Putamen (tissue), 1 donor: Measurements from ENCODE around the gene TRIM67.
"Not testable (repeated sequence)": the region's sequence is repeated elsewhere in the genome, so short reads cannot be mapped to it uniquely, and the experiment has no call there.

Source experiments
- DNase-seq: peaks from one replicate; pipeline ENCODE4 v3.0.0-alpha.2; 2016; ENCODE audit warnings: low spot score

Gene TRIM67

DNA sequence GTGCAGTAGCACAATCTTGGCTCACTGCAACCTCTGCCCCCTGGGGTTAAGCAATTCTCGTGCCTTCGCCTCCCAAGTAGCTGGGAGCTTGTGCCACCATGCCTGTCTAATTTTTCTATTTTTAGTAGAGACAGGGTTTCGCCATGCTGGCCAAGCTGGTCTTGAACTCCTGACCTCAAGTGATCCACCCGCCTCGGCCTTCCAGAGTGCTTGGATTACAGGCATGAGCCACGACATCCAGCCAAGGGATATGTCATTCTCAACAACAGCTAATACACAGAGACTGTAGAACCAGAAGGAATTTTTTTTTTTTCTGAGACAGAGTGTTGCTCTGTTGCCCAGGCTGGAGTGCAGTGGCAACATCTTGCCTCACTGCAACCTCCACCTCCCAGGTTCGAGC is 3.7 kb upstream of the TRIM67 start:
- not testable (repeated sequence) for DNase-seq

DNA sequence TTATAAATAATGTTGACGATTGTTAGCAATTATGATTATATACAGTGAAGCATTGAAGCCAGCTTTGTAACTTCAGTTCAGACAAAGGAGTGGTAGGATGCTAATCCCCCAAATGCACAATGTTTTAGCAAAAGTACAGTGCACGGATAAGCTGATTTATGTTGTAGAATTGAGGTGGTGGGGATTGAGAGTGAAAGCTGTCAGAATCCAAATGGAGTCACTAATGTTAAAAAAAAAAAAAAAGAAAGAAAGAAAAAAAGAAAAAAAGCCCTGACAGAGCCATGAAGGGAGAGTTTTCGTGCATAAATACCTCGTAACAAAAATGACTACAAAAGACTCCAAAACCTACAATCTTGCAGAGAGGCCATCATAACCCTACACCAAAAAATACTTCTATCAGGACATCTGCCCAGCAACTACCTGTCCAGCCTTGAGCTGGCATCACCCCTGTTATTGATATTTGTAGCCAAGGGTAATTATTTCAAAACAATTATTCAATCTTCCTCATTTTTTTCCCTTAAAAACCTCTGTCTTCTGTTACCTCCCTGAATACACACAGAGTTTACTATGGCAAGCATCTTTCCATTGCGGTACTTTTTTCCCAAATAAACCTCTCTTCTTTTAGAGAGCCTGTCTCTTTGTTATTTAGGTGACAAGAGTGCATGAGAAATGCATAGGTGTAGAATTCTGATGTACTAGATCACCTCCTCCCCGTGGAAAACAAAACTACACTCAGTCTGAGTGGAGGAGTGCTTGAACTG is 2.5 kb upstream of the TRIM67 start:
- no peak for DNase-seq

- DNase-seq = no peak
Measured at GRCh38 chr1:231159963-231160761, 1.7 kb upstream of the TRIM67 start.

- DNase-seq = no peak
Measured at GRCh38 chr1:231160895-231161666, 777 bp upstream of the TRIM67 start.

GRCh38 chr1:231162297-231162969 is 575 bp downstream of the TRIM67 start:
- DNase-seq = no peak

DNA sequence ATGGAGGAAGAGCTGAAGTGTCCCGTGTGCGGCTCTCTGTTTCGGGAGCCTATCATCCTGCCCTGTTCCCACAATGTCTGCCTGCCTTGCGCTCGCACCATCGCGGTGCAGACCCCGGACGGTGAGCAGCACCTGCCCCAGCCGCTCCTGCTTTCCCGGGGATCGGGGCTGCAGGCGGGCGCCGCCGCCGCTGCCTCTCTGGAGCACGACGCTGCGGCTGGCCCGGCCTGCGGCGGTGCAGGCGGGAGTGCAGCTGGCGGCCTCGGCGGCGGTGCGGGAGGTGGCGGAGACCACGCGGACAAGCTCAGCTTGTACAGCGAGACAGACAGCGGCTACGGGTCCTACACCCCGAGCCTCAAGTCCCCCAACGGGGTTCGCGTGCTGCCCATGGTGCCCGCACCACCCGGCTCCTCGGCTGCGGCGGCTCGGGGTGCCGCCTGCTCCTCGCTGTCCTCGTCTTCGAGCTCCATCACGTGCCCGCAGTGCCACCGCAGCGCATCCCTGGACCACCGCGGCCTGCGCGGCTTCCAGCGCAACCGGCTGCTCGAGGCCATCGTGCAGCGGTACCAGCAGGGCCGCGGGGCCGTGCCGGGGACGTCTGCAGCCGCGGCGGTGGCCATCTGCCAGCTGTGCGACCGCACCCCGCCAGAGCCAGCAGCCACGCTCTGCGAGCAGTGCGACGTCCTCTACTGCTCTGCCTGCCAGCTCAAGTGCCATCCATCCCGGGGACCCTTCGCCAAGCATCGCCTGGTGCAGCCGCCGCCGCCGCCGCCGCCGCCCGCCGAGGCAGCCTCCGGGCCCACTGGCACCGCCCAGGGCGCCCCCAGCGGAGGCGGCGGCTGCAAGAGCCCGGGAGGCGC is 1.3 kb downstream of the TRIM67 start:
- DNase-seq = no peak

- DNase-seq = no peak
Measured at GRCh38 chr1:231163830-231164427, 2.1 kb downstream of the TRIM67 start.

DNA sequence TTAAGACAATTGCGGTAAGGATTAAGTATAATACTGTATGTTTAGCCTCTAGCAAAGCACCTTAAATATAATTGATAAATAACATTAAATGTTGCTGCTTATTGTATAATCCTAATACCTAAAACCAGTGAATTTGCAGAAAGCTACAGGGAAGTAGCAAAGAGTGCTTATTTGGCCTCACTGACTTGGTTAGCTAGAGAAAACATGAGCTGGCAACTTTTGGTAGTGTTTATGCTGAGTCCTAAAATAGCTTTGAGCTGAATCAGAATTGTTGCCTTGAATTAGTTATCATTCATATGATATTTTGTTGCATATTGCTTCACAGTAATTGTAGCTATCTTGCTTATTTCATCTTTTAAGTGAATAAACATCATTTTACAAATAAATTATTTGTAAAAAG is 3.5 kb downstream of the TRIM67 start:
- DNase-seq = no peak

DNA sequence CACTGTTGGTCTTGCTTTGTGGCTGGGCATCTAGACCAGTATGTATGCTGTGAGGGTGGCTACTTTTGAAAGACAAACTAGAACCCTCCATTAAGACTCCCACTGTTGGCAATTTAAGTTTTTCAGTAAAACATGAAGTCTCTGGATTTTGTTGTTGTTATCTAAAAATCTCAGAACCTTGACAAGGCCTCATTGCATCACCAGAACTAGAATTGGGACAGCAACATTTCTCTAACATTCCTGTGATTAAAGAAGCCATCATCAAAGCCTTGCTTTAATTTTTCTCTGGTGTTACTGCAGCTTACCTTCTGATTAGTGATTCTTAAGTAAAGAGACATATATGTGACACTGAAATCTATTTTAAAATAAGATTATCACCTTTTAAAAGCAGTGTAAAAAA is 4.5 kb downstream of the TRIM67 start:
- no peak for DNase-seq

DNA sequence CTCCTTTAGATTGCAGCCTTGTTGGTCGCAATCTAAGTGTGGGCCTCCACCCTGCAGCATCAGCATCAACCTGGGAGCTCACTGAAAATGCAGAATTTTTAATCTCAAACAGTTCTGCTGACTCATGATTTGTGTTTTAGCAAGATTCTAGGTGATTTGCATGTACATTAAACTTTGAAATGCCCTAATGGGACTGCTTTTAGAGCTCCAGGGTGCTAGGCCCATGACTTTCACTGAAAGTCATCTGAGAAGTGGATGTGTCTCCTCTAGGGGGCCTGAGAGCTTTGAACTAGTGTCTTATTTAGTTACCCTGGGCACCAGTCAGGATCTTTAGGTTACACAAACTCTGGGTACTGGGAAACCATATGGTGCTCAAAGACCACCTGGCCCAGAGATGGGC is 9.0 kb downstream of the TRIM67 start:
- DNase-seq = no peak

GRCh38 chr1:231171623-231172197 is 9.9 kb downstream of the TRIM67 start:
- DNase-seq = no peak

- DNase-seq = no peak
Measured at GRCh38 chr1:231172411-231172810, 10.6 kb downstream of the TRIM67 start.

DNA sequence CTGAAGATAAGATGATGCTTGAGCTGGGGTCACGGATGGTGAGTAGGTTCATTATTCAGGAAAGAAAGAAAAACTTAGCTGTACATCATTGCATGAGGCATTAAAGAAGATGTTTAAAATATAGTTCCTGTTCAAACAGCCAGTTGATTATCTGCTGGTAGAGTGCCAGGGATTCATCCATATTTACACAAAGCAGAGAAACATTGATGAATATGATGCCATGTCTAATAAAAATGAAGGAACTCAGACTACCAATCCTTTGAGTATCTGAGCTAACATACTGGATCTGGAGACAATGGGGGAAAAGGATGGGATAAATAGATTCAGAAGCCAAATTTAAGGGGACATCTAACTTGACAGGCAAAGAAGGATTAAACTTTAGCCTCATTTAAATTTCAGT is 14.6 kb downstream of the TRIM67 start:
- no peak for DNase-seq

DNA sequence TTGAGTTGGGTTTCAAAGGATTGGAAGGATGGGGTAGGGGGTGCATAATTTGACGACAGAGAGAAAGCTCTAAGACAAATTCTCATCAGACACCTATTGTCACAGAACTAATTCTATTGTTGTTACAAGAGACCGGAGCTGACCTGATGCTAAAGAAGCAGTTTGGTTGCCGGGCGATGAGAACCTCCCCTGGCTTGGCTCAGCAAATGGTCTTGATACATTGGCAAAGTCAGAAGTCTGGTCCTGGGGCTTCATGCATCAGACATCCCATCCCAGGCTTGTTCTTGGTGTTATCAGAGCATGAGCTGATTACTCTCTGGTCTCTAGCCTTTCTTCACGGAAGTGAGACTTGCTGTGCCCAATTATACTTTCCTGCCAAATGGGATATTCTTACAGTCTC is 15.4 kb downstream of the TRIM67 start:
- no peak for DNase-seq

GRCh38 chr1:231177936-231178335 is 16.1 kb downstream of the TRIM67 start:
- no peak for DNase-seq

- DNase-seq = no peak
Measured at GRCh38 chr1:231178970-231179369, 17.1 kb downstream of the TRIM67 start.

- no peak for DNase-seq
Measured at GRCh38 chr1:231180034-231180433, 18.2 kb downstream of the TRIM67 start.

DNA sequence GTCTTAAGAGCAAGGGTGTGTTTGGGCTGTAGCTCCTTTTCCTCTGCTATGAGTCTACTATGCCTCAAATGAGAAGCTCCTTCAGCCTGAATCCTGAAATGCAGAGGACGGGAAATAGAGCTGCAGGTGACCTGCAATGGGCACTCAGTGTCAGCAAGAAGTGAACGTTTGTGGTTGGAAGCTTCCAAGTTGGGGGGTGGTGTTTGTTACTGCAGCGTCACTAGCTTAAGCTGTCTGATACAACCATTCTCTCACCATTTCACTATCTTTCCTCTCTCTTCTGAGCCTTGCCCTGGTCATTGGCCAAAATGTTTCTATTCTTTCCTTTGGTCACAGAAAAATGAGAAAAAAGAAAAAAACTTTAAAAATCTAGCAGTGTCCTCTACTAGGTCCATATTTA is 19.4 kb downstream of the TRIM67 start:
- no peak for DNase-seq

- no peak for DNase-seq
Measured at GRCh38 chr1:231182317-231182716, 20.5 kb downstream of the TRIM67 start.
